ENCODE results near the gene SCN1B. TPM values are rescaled to one million over a fixed set of nuclear protein-coding genes. Genes with fewer than 3 reads are reported as not detected.
A peak's percentile ranks its signal among the peaks of the same experiment; 100 is the strongest.

SCN1B gene
- total RNA-seq, 2 donors from 2014 or later: 1.4 to 1.5 TPM

DNA sequence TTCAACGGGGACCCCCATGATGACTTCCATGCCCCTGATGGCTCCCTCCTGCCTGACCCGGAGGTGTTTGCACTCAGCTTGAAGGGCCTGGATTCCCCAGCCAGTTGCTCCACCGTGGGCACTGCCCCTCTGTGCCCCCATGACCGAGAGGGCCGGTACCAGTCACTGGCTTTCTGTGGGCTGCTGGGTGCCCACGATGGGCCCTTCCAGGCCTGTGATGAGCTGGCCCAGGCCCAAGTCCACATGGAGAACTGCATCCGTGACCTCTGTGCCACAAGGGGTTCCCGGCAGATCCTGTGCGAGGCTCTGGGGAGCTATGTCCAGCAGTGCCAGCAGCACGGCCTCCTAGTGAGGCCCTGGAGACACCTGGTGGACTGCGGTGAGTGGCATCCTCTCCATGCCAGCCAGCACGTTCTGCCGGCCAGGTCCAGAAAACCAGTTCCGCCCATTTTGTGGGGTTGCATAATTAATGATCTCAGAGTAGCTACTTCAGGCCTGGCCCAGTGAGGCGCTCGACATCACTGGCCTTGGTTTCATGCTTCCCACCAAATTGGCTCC lies 50.4 kb downstream of the SCN1B start:
- H3K27me3 ChIP-seq (ENCODE audit: control insufficient read depth, insufficient read depth, low read length, poor library complexity, severe bottlenecking): no peaks in the 10 kb centered on the region
- H3K4me1 ChIP-seq (ENCODE audit: control insufficient read depth, insufficient read depth, low read length): no peaks in the 10 kb centered on the region
- H3K36me3 Mint-ChIP-seq (ENCODE audit: low read depth): no peaks in the 10 kb centered on the region
- H3K9ac ChIP-seq (ENCODE audit: extremely low read depth, low read length, poor library complexity, severe bottlenecking): no peak overlapping the region
- H3K27me3 Mint-ChIP-seq (ENCODE audit: insufficient read depth): no peaks in the 10 kb centered on the region
- no peaks in the 10 kb centered on the region for H3K9me3 ChIP-seq (ENCODE audit: control insufficient read depth, low read length)
- no peak for DNase-seq
- H3K27ac ChIP-seq (ENCODE audit: low read depth, low read length): no peak overlapping the region
- H3K4me1 Mint-ChIP-seq: no peaks in the 10 kb centered on the region
- H3K27ac Mint-ChIP-seq: no peak overlapping the region
- WGBS, 2 experiments (ENCODE audit: insufficient coverage in 1 of 2, insufficient read length in 1 of 2): 92 to 98% methylated on average over 6 to 16 of the region's 16 CpGs
- no peak overlapping the region for H3K4me3 ChIP-seq (ENCODE audit: low read length)
- peaks cover 2% of the 10 kb centered on the region for H3K9me3 Mint-ChIP-seq
- no peak overlapping the region for H3K4me3 Mint-ChIP-seq
- H3K36me3 ChIP-seq (ENCODE audit: control insufficient read depth, insufficient read depth, low read length): no peaks in the 10 kb centered on the region
- TF ChIP-seq, protein P1, sequence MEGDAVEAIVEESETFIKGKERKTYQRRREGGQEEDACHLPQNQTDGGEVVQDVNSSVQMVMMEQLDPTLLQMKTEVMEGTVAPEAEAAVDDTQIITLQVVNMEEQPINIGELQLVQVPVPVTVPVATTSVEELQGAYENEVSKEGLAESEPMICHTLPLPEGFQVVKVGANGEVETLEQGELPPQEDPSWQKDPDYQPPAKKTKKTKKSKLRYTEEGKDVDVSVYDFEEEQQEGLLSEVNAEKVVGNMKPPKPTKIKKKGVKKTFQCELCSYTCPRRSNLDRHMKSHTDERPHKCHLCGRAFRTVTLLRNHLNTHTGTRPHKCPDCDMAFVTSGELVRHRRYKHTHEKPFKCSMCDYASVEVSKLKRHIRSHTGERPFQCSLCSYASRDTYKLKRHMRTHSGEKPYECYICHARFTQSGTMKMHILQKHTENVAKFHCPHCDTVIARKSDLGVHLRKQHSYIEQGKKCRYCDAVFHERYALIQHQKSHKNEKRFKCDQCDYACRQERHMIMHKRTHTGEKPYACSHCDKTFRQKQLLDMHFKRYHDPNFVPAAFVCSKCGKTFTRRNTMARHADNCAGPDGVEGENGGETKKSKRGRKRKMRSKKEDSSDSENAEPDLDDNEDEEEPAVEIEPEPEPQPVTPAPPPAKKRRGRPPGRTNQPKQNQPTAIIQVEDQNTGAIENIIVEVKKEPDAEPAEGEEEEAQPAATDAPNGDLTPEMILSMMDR (conservative IDR thresholded peaks at IDR 0.05): no peak

DNA sequence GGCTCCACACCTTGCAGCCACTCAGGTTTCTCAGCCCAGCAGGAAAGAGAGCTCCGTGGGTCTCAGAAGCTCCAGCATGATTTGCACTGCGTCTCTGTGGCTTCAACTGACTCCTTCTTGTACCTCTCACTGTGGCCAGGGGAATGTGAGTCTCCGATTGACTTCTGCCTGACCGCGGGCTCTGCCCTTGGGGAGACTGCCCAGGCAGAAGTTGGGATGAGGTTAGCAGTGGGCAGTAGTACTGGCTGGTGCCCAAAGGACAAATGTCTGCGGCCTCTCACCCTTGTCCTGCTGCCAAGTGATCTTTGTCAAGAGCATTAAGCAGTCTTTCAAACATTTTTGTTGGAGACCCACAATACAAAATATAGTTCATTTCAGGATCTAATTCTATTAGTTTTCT lies 50.9 kb downstream of the SCN1B start:
- no peak for DNase-seq
- Mint-ChIP-seq H3K36me3 (ENCODE audit: low read depth) (no peaks in the 10 kb centered on the region), H3K27me3 (ENCODE audit: insufficient read depth) (no peaks in the 10 kb centered on the region), H3K27ac (no peak overlapping the region), H3K4me3 (no peak overlapping the region), H3K9me3 (peaks cover 2% of the 10 kb centered on the region), H3K4me1 (no peaks in the 10 kb centered on the region)
- TF ChIP-seq, protein P1 (conservative IDR thresholded peaks at IDR 0.05): no peak
- Histone ChIP-seq H3K9me3 (ENCODE audit: control insufficient read depth, low read length) (no peaks in the 10 kb centered on the region), H3K9ac (ENCODE audit: extremely low read depth, low read length, poor library complexity, severe bottlenecking) (no peak overlapping the region), H3K27ac (ENCODE audit: low read depth, low read length) (no peak overlapping the region), H3K4me3 (ENCODE audit: low read length) (no peak overlapping the region), H3K36me3 (ENCODE audit: control insufficient read depth, insufficient read depth, low read length) (no peaks in the 10 kb centered on the region), H3K27me3 (ENCODE audit: control insufficient read depth, insufficient read depth, low read length, poor library complexity, severe bottlenecking) (no peaks in the 10 kb centered on the region), H3K4me1 (ENCODE audit: control insufficient read depth, insufficient read depth, low read length) (no peaks in the 10 kb centered on the region)
- 85 to 100% methylated on average over 2 to 6 of the region's 6 CpGs for WGBS, 2 experiments (ENCODE audit: insufficient coverage in 1 of 2, insufficient read length in 1 of 2)

DNA sequence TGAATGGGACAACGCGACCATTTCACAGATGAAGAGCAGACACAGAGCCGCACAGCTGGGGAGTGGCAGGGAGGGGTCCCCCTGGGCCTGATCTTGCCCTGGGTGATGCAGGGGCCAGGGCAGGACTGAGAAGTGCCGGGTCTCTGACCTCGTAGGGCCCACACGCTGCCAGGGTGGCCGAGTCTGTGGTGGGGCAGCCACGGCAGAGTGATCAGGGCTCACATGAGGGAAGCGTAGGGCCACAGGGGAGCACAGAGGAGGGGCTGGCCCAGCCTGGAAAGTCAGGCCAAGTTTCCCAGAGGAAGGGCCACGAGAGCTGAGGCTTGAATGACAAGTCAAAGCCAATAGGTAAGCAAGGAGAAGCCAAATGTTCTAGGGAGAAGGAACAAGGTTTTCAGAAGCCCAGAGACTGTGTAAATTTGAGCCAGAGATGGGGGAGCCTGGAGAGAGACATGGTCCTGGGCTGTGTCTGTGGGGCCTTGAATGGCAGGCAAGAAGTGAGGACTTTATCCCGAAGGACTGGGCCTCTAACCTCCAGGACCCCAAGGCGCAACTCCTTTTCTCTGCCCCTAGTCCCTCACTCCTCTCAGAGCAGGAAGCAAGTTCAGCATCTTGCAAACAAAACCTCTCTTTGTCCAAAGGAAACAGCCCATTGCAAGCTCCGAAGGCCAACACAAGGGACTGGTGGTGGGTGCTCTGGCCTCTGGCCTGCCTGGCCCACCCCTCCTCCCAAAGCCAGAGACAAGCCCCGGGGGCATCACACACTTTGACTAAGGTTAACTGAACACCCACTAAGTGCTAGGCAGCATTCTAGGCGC lies 53.6 kb downstream of the SCN1B start:
- DNase-seq: no peak
- Histone ChIP-seq H3K27me3 (ENCODE audit: control insufficient read depth, insufficient read depth, low read length, poor library complexity, severe bottlenecking) (no peaks in the 10 kb centered on the region), H3K4me3 (ENCODE audit: low read length) (no peak overlapping the region), H3K9me3 (ENCODE audit: control insufficient read depth, low read length) (no peaks in the 10 kb centered on the region), H3K27ac (ENCODE audit: low read depth, low read length) (no peak overlapping the region), H3K36me3 (ENCODE audit: control insufficient read depth, insufficient read depth, low read length) (no peaks in the 10 kb centered on the region), H3K9ac (ENCODE audit: extremely low read depth, low read length, poor library complexity, severe bottlenecking) (no peak overlapping the region), H3K4me1 (ENCODE audit: control insufficient read depth, insufficient read depth, low read length) (no peaks in the 10 kb centered on the region)
- H3K9me3 Mint-ChIP-seq: peaks cover 2% of the 10 kb centered on the region
- no peaks in the 10 kb centered on the region for H3K36me3 Mint-ChIP-seq (ENCODE audit: low read depth)
- no peak overlapping the region for H3K4me3 Mint-ChIP-seq
- peak overlapping the region; percentile 61 for H3K27ac Mint-ChIP-seq
- TF ChIP-seq, protein P1 (conservative IDR thresholded peaks at IDR 0.05): no peak
- WGBS, 2 experiments (ENCODE audit: insufficient coverage in 1 of 2, insufficient read length in 1 of 2): 93 to 99% methylated on average over 10 to 15 of the region's 15 CpGs
- peaks cover 1% of the 10 kb centered on the region for H3K4me1 Mint-ChIP-seq
- no peaks in the 10 kb centered on the region for H3K27me3 Mint-ChIP-seq (ENCODE audit: insufficient read depth)

Measured in endodermal cell (in vitro differentiated cells).